HG03039 (cell line): ENCODE results near the gene POP7.
"Not testable (repeated sequence)": the region's sequence is repeated elsewhere in the genome, so short reads cannot be mapped to it uniquely, and the experiment has no call there.

Experiments
- ATAC-seq: cut with Tn5 transposase; IDR thresholded peaks from one replicate; pipeline ENCODE4 v1.9.1; 2021; ENCODE audit warnings: mild to moderate bottlenecking, moderate library complexity; ENCODE audit not compliant: unreplicated experiment

Gene POP7

DNA sequence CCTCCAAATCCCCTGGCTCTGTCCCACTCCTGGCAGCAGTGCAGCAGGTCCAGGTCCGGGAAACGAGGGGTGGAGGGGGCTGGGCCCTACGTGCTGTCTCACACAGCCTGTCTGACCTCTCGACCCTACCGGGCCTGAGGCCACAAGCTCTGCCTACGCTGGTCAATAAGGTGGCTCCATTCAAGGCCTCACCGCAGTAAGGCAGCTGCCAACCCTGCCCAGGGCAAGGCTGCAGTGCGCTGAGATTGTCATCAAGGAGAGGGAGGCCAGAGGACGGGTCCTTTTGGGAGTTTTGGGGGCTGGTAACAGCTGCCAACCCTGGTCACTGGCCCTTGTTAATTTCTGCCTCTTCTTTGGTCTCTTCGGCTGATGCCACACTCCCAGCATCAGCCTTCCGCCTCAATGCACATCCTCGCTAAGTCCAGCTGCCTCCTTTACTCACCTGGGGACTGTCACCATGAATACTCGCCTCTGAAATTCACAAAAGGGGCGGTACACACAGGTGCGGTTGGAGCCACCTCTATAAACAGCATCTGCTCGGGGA, 17.9 kb downstream of the POP7 start:
- no peak for ATAC-seq

DNA sequence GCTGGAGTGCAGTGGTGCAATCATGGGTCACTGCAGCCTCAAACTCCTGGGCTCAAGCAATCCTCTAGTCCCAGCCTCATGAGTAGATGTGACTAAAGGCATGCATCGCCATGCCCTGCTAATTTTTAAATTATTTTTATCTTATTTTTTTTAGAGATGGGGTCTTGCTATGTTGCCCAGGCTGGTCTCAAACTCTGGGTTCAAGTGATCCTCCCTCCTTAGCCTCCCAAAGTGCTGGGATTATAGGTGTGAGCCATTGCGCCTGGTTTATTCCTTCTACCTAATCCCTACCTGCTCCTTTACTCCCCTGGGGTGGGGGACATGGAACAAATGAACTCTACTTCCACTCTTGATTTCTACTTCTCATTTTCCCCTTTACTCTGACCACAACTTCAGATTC, 18.4 kb downstream of the POP7 start:
- ATAC-seq: not testable (repeated sequence)

DNA sequence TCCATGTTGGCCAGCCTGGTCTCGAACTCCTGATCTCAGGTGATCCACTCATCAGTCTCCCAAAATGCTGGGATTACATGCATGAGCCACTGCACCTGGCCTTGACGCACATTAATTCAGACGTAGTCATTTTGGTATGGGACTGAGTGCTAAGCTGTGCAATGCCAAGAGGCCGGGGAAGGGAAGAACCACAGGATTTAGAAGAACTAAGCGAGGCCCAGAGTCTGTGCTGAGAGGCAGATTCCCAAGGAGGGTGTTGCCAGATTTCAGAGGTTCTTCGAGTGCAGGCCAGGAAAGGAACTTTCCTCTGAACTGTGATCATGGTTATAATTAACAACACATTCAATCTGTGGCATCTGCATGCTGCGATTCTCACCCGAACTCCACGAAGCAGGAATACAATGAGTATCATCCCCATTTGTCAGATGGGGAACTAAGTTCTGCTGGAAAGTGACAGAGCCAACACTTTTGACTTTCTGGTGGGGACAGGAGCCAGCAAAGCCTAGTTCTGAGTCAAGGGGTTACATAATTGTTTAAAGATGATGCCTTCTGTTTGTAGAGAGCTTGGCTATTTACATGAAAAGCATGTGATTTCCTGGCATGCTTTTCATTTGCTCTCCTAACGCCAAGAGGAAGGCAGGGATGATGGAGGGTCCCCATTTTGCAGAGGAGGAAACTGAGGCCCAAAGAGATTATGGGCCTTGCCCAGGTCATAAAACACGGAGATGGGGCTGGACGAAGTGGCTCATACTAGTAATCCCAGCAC, 21.3 kb downstream of the POP7 start:
- no peak for ATAC-seq

DNA sequence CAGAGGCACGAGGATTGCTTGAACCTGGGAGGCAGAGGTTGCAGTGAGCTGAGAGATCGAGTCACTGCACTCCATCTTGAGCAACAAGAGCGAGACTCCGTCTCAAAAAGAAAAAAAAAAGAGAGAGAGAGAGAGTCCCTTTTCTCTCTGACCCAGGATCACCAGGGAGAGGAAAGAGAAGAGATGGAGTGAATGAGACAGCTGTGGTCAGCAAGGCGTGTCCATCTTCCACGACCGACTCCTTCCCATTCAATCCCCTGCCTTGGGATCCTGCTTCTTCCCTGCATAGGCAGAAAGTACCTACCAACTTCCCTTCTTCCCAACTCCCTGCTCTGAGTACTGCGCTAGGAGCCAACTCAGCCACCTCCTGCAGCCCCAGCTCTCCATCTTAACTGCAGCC, 22.3 kb downstream of the POP7 start:
- no peak for ATAC-seq

DNA sequence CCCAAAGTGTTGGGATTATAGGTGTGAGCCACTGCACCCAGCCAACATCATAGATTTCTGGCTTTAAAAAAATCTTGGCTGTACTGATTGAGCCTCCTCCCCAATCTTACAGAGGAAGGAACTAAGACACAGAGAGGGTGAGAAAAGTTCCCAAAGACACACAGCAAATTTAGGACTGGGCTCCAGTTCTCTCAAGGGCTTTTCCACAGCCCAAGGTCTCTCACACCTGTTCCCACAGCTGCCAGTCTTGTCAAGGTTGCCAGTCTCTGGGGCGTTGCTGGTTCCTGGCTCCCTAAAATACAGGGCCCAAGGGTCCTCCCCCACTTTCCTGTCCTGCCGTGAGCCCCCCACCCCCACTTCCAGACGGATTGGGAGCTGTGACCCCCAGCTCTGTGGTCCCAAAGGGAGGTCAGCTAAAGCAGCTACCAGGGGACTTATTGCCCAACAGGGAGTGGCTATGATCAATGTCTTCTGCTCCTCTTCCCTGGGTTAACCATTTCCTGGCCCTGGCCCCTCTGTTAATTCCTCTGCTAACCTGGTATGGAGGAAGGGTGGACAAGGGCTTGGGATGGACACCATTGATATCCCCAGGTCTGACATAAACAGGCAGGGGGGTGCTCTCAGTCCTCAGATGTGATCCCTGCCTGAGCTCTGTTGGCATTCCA, 24.3 kb downstream of the POP7 start:
- no peak for ATAC-seq

DNA sequence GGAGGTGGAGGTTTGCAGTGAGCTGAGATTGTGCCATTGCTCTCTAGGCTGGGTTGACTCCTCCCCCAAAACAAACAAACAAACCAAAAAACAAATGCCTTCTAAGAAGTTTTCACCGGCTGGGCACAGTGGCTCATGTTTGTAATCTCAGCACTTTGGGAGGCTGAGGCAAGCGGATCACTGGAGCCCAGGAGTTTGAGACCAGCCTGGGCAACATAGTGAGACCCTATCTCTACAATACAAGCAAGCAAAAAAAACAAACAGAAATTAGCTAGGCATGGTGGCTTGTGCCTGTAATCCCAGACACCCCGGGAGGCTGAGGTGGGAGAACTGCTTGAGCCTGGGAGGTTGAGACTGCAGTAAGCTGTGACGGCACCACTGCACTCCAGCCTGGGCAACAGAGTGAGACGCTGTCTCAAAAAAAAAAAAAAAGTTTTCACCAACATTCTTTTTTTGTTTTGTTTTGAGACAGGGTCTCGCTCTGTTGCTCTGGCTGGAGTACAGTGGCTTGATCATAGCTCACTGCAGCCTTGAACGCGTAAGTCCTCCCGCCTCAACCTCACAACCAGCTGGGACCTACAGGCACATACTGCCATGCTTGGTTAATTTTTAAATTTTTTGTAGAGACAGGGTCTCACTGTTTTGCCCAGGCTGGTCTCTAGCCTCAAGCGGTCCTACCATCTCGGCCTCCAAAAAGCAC, 26.2 kb downstream of the POP7 start:
- no peak for ATAC-seq

DNA sequence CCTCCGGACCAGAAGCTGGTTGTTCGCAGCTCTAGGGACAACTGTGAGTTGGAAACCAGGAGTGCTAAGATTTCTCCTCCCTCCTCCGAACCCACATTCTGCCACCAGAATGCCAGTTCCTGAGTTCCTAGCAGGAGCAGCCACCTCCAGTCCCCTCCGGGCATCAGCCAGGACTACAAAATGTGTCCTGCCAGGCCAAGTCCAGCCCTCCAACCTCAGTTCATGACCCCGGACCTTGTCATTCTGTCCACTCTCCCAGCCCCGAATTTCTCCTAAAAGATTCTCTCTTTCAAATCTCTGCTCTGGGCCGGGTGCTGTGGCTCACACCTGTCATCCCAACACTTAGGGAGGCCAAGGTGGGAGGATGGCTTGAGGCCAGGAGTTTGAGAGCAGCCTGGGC, 29.8 kb downstream of the POP7 start:
- ATAC-seq: no peak

DNA sequence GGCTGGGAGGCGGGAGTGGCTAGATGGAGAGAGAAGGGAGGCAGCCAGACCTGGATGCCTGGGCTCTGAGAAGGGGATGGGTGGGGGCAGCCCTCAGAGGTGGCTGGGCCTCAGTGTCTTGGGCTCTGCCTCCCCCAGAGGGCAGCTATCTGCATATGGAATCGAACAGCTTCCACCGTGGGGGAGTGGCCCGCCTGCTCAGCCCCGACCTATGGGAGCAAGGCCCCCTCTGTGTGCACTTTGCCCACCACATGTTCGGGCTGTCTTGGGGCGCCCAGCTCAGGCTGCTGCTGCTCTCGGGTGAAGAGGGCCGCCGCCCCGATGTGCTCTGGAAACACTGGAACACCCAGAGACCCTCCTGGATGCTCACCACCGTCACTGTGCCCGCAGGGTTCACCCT, 30.8 kb downstream of the POP7 start:
- ATAC-seq: no peak

DNA sequence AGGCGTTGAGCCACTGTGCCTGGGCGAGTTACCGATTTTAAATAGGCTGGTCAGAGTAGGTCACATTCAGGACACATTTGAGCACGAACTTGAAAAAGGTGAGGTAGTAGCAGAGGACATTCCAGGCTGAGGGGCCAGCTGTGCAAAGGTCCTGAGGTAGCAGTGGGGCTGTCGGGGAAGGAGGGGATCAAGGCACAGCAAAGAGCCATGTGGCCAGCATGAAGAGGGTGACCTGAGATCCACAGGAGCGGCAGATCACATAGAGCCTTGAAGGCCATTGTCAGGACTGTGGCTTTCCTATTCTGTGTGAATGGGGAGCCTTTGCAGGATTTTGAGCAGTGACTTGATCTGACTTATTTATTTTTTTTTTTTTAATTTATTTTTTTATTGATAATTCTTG, 34.0 kb downstream of the POP7 start:
- no peak for ATAC-seq

DNA sequence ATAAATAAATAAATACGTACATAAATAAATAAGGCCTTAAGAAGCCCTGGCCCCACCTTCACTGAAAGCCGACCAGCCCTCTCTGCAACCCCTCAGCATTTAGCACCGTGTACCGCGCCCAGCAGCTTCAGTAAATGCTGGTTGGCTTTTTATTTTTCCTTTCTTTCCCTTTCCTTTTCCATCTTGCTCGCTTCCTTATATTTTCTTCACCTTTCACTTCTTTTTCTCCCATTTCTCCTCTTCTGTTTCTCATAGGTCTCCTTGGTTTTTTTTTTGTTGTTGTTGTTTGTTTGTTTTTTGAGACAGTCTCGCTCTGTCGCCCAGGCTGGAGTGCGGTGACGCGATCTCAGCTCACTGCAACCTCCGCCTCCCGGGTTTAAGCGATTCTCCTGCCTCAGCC, 38.7 kb downstream of the POP7 start:
- ATAC-seq: no peak

DNA sequence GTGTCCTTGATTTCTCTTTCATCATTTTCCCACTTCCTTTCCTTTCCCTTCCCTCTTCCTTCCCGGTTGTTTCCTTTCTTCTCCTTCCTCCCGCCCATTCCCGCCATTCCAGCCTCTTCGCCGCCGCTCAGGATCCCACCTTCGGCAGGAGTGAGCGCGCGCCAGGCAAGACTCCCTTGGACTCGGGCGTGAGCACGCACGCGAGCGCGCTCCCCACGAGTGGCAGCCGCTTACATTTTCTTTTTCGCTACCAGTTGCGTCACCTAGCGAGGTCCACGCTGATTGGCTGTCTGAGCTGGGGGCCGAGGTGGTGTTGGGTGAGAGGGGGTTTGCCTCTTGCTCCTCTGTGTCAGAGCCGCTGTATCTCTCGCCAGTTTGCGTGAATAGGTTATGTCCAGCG, 39.3 kb downstream of the POP7 start:
- no peak for ATAC-seq

DNA sequence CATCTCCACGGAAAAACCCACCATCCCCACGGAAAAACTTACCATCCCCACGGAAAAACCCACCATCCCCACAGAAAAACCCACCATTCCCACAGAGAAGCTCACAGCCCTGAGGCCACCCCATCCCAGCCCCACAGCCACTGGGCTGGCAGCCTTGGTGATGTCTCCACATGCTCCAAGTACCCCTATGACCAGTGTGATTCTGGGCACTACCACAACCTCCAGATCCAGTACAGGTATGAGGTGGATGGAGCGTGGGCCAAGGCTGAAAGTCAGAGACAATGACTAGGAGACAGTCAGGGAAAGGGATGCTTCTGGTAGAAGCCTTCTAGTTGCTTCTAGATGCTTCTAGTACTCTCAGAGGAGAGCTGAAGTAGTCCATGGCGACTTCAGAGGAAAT, 47.1 kb downstream of the POP7 start:
- ATAC-seq: no peak

DNA sequence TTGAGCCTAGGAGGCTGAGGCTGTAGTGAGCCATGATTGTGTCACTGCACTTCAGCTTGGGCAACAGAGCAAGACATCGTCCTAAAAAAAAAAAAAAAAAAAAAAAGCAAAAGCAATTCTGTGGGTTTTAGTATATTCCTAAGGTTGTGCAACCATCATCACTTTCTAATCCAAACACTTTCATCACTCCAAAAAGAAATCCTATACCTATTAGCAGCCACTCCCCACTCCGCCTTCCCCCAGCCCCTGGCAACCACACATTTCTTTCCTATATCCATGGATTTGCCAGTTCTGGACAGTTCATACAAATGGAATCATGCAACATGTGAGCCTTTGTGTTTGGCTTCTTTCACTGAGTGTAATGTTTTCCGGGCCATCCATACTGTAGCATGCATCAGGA, 47.8 kb downstream of the POP7 start:
- ATAC-seq: no peak
